GM12801 (cell line): ENCODE data around the gene FRZB.

Source experiments
- CTCF ChIP-seq: IDR thresholded peaks from one replicate; pipeline ENCODE4 v1.5.1; 2011; ENCODE audit warnings: control low read depth; ENCODE audit not compliant: insufficient read length; ENCODE audit errors: extremely low read depth

FRZB gene

GRCh38 chr2:182910965-182911364 lies 44.5 kb upstream of the FRZB start:
- no peak for TF ChIP-seq CTCF

GRCh38 chr2:182907081-182907830 lies 40.8 kb upstream of the FRZB start:
- TF ChIP-seq CTCF, result no peak

GRCh38 chr2:182906454-182906853 lies 40.0 kb upstream of the FRZB start:
- TF ChIP-seq CTCF, result no peak

- no peak for TF ChIP-seq CTCF
These were observed 38.4 kb upstream of the FRZB start for GRCh38 chr2:182904844-182905243.

GRCh38 chr2:182903566-182903965 lies 37.1 kb upstream of the FRZB start:
- TF ChIP-seq CTCF, result no peak

GRCh38 chr2:182901748-182902147 lies 35.3 kb upstream of the FRZB start:
- no peak for TF ChIP-seq CTCF

GRCh38 chr2:182898718-182899117 lies 32.3 kb upstream of the FRZB start:
- no peak for TF ChIP-seq CTCF

- no peak for TF ChIP-seq CTCF
These were observed 30.7 kb upstream of the FRZB start for GRCh38 chr2:182897137-182897536.
